Vagina (tissue), 2 donors: ENCODE data around the gene PTPRF. TPM values are rescaled to one million over a fixed set of nuclear protein-coding genes. Genes with fewer than 3 reads are reported as not detected.

ENCODE experiments used
- DNase-seq, 2 donors: peaks; one replicate each; pipeline ENCODE4 v3.0.0-alpha.2; 2017; ENCODE audit errors: extremely low spot score in 2 of 2
- H3K27ac ChIP-seq: fragments of 200-600 bp; sonication (generic); one replicate; pipeline ENCODE4 v1.5.1; 2019
- H3K27me3 ChIP-seq: fragments of 200-600 bp; sonication (generic); one replicate; pipeline ENCODE4 v1.5.1; 2019
- H3K36me3 ChIP-seq, 2 donors: fragments of 200-600 bp; sonication (generic); one replicate each; pipeline ENCODE4 v1.5.1; 2017 to 2019
- H3K4me1 ChIP-seq: fragments of 200-600 bp; sonication (generic); one replicate; pipeline ENCODE4 v1.5.1; 2019
- H3K4me3 ChIP-seq, 2 donors: fragments of 200-600 bp; sonication (generic); 1 replicate in 1 of 2; 2 replicates in 1 of 2; pipeline ENCODE4 v1.5.1; 2016 to 2019
- H3K9me3 ChIP-seq: fragments of 200-600 bp; sonication (generic); one replicate; pipeline ENCODE4 v1.5.1; 2019
- CTCF ChIP-seq, 3 experiments: fragments of 450-650 bp in 2 of 3; fragments of 200-600 bp in 1 of 3; sonication (generic) in 1 of 3; IDR thresholded peaks; one replicate each; pipeline ENCODE4 v1.5.1; 2017 to 2019; ENCODE audit warnings: antibody characterized with exemption in 3 of 3, mild to moderate bottlenecking in 2 of 3, moderate library complexity in 2 of 3
- POLR2A ChIP-seq, 2 donors: fragments of 450-650 bp; IDR thresholded peaks; one replicate each; pipeline ENCODE4 v1.6.1; 2017; ENCODE audit warnings: antibody characterized with exemption in 2 of 2, mild to moderate bottlenecking in 2 of 2, moderate library complexity in 2 of 2
- POLR2AphosphoS5 ChIP-seq, 2 donors: sonication (generic); formaldehyde crosslinking; IDR thresholded peaks; one replicate each; pipeline ENCODE4 v1.9.0; 2017; ENCODE audit warnings: antibody characterized with exemption in 2 of 2, mild to moderate bottlenecking in 2 of 2, low read depth in 1 of 2; ENCODE audit not compliant: insufficient read depth in 1 of 2
- intact Hi-C: fragments of 100-400 bp; cut with DNase I; formaldehyde crosslinking; loops from one replicate; pipeline ENCODE4 v1.15.1; 2023
- total RNA-seq: library from RNA; depleted of rRNA; stranded (reverse); fragments of >200 nt; gene quantifications from one replicate; pipeline ENCODE4 v1.2.3, GENCODE V29; 2016

Gene PTPRF
- total RNA-seq, 1 donor from 2014 or later, result 139 TPM

GRCh38 chr1:43503534-43503933 is 27.1 kb upstream of the PTPRF start:
- no peaks in the 10 kb centered on the region for H3K27me3 ChIP-seq
- intact Hi-C loops, result no loop called here

GRCh38 chr1:43505077-43505780 is 25.5 kb upstream of the PTPRF start:
- Histone ChIP-seq H3K27me3 (no peaks in the 10 kb centered on the region), H3K27ac (no peak overlapping the region), H3K36me3 (no peaks in the 10 kb centered on the region), H3K4me3 (no peak overlapping the region), H3K9me3 (no peaks in the 10 kb centered on the region), H3K4me1 (no peaks in the 10 kb centered on the region)
- intact Hi-C loops, result no loop called here
- no peak for DNase-seq
- TF ChIP-seq POLR2A (IDR thresholded peaks at IDR 0.05) (no peak), CTCF (IDR thresholded peaks at IDR 0.05) (no peak), POLR2AphosphoS5 (IDR thresholded peaks at IDR 0.05; ENCODE audit: insufficient read depth in 1 of 2, low read depth in 1 of 2) (no peak)

More at GRCh38 chr1:43503534-43503933, 27.1 kb upstream of the PTPRF start:
- no peak overlapping the region for H3K4me3 ChIP-seq
- H3K9me3 ChIP-seq, result no peaks in the 10 kb centered on the region
- no peak overlapping the region for H3K27ac ChIP-seq
- no peaks in the 10 kb centered on the region for H3K4me1 ChIP-seq
- no peaks in the 10 kb centered on the region for H3K36me3 ChIP-seq
- no peak for DNase-seq
- TF ChIP-seq POLR2A (IDR thresholded peaks at IDR 0.05) (no peak), CTCF (IDR thresholded peaks at IDR 0.05) (no peak), POLR2AphosphoS5 (IDR thresholded peaks at IDR 0.05; ENCODE audit: insufficient read depth in 1 of 2, low read depth in 1 of 2) (no peak)

- H3K27me3 ChIP-seq, result no peaks in the 10 kb centered on the region
- no peaks in the 10 kb centered on the region for H3K36me3 ChIP-seq
- no peak overlapping the region for H3K27ac ChIP-seq
- TF ChIP-seq POLR2AphosphoS5 (IDR thresholded peaks at IDR 0.05; ENCODE audit: insufficient read depth in 1 of 2, low read depth in 1 of 2) (no peak), POLR2A (IDR thresholded peaks at IDR 0.05) (no peak), CTCF (IDR thresholded peaks at IDR 0.05) (no peak)
- intact Hi-C loops, result no loop called here
- H3K9me3 ChIP-seq, result no peaks in the 10 kb centered on the region
- no peak overlapping the region for H3K4me3 ChIP-seq
- H3K4me1 ChIP-seq, result no peaks in the 10 kb centered on the region
- DNase-seq, result no peak
Measured at GRCh38 chr1:43506233-43506632, 24.4 kb upstream of the PTPRF start.

GRCh38 chr1:43507296-43508295 is 23.1 kb upstream of the PTPRF start:
- no peak overlapping the region for H3K4me3 ChIP-seq
- TF ChIP-seq CTCF (IDR thresholded peaks at IDR 0.05) (no peak), POLR2AphosphoS5 (IDR thresholded peaks at IDR 0.05; ENCODE audit: insufficient read depth in 1 of 2, low read depth in 1 of 2) (no peak), POLR2A (IDR thresholded peaks at IDR 0.05) (no peak)
- H3K36me3 ChIP-seq, result no peaks in the 10 kb centered on the region
- H3K27ac ChIP-seq, result no peak overlapping the region
- H3K4me1 ChIP-seq, result no peaks in the 10 kb centered on the region
- H3K27me3 ChIP-seq, result no peaks in the 10 kb centered on the region
- no peaks in the 10 kb centered on the region for H3K9me3 ChIP-seq
- DNase-seq, result peak in 1 of 2 donors; percentile 60
- intact Hi-C loops, result no loop called here
